SKM-1 (cell line): ENCODE data around the gene NLRP1.
"Not testable (repeated sequence)": the region's sequence is repeated elsewhere in the genome, so short reads cannot be mapped to it uniquely, and the experiment has no call there.

Source experiments
- DNase-seq: peaks from one replicate; lab custom pipeline; 2025; ENCODE audit not compliant: unreplicated experiment; lab: John Stamatoyannopoulos, UW

Gene NLRP1

GRCh38 chr17:5588584-5588983 lies 4.3 kb upstream of the NLRP1 start:
- DNase-seq = no peak

- DNase-seq = peak; percentile 15
Observed at GRCh38 chr17:5587438-5588032, 3.2 kb upstream of the NLRP1 start.

GRCh38 chr17:5585836-5586521 lies 1.7 kb upstream of the NLRP1 start:
- no peak for DNase-seq

GRCh38 chr17:5585287-5585794 lies 1.0 kb upstream of the NLRP1 start:
- DNase-seq = no peak

GRCh38 chr17:5583426-5584382 lies 605 bp downstream of the NLRP1 start:
- no peak for DNase-seq

GRCh38 chr17:5582209-5583185 lies 1.8 kb downstream of the NLRP1 start:
- DNase-seq = no peak

- no peak for DNase-seq
Observed at GRCh38 chr17:5581655-5582054, 2.7 kb downstream of the NLRP1 start.

GRCh38 chr17:5580969-5581368 lies 3.3 kb downstream of the NLRP1 start:
- no peak for DNase-seq

GRCh38 chr17:5580367-5580766 lies 3.9 kb downstream of the NLRP1 start:
- DNase-seq = no peak

GRCh38 chr17:5578768-5579167 lies 5.5 kb downstream of the NLRP1 start:
- not testable (repeated sequence) for DNase-seq

- not testable (repeated sequence) for DNase-seq
Observed at GRCh38 chr17:5573017-5573416, 11.3 kb downstream of the NLRP1 start.

- DNase-seq = no peak
Observed at GRCh38 chr17:5571281-5571680, 13.0 kb downstream of the NLRP1 start.

- no peak for DNase-seq
Observed at GRCh38 chr17:5565808-5566207, 18.5 kb downstream of the NLRP1 start.

- DNase-seq = no peak
Observed at GRCh38 chr17:5563456-5563855, 20.9 kb downstream of the NLRP1 start.

- no peak for DNase-seq
Observed at GRCh38 chr17:5562661-5563360, 21.5 kb downstream of the NLRP1 start.

- no peak for DNase-seq
Observed at GRCh38 chr17:5561736-5562571, 22.4 kb downstream of the NLRP1 start.

- DNase-seq = no peak
Observed at GRCh38 chr17:5560361-5560988, 23.8 kb downstream of the NLRP1 start.
